K562 (cell line): Measurements from ENCODE around the gene STXBP5L.

ENCODE experiments used
- C11orf30 ChIP-seq: fragments of 450-650 bp; IDR thresholded peaks from 2 replicates; pipeline ENCODE4 v1.6.1; 2016; ENCODE audit warnings: low read depth, mild to moderate bottlenecking
- CTCF ChIP-seq, 3 experiments: IDR thresholded peaks in 2 of 3; conservative IDR thresholded peaks in 1 of 3; 2 replicates each; pipeline ENCODE4 v1.5.1; 2011 to 2012; ENCODE audit warnings: low read length in 3 of 3, mild to moderate bottlenecking in 3 of 3, control low read depth in 2 of 3, improper control_type of control experiment in 1 of 3, inconsistent platforms in 1 of 3, low read depth in 1 of 3, mixed read lengths in 1 of 3, moderate library complexity in 1 of 3; ENCODE audit not compliant: insufficient read depth in 2 of 3
- ETV5 ChIP-seq: sonication (generic); formaldehyde crosslinking; IDR thresholded peaks from 2 replicates; pipeline ENCODE4 v1.4.0; 2020; ENCODE audit warnings: low read depth, mild to moderate bottlenecking, missing genetic modification reagents
- POLR2AphosphoS5 ChIP-seq: IDR thresholded peaks from 2 replicates; pipeline ENCODE4 v1.6.1; 2011; ENCODE audit warnings: mild to moderate bottlenecking, low read depth, low read length, moderate library complexity; ENCODE audit not compliant: control insufficient read depth, insufficient read depth
- TCF7L2 ChIP-seq: fragments of 150-350 bp; IDR thresholded peaks from 2 replicates; pipeline ENCODE4 v1.6.1; 2016; ENCODE audit warnings: low read depth, mild to moderate bottlenecking, low read length, moderate library complexity
- ZNF518B ChIP-seq: fragments of 250-450 bp; sonication (Bioruptor Pico); IDR thresholded peaks from 2 replicates; pipeline ENCODE4 v1.5.0; 2021; ENCODE audit warnings: mild to moderate bottlenecking, moderate library complexity

- no peak for TF ChIP-seq TCF7L2
- TF ChIP-seq ETV5 (CRISPR knock-in tag), result no peak
- no peak for TF ChIP-seq POLR2AphosphoS5
- no peak for TF ChIP-seq C11orf30
- TF ChIP-seq ZNF518B (CRISPR knock-in tag), result no peak
- no peak for TF ChIP-seq CTCF (IDR thresholded peaks at IDR 0.05 in 2 of 3, conservative IDR thresholded peaks at IDR 0.05 in 1 of 3; ENCODE audit: insufficient read depth in 2 of 3, low read depth in 1 of 3, low read length in 3 of 3)
Measured at GRCh38 chr3:121223116-121223515, 315.1 kb downstream of the STXBP5L start.
